PC-9 (cell line): ENCODE measurements around the gene CYBA.

Experiments used
- EZH2 ChIP-seq: fragments of 200-600 bp; sonication (generic); IDR thresholded peaks from 2 replicates; pipeline ENCODE4 v1.8.0; 2017; ENCODE audit warnings: antibody characterized with exemption, low read depth
- TF ChIP-seq, protein P1 (sequence below): fragments of 200-600 bp; sonication (generic); conservative IDR thresholded peaks from 2 replicates; pipeline ENCODE4 v1.6.1; 2017; ENCODE audit warnings: mixed run types, antibody characterized with exemption, mild to moderate bottlenecking, moderate library complexity

GRCh38 chr16:88665570-88665969 lies 14.7 kb upstream of the CYBA start:
- TF ChIP-seq, protein P1, sequence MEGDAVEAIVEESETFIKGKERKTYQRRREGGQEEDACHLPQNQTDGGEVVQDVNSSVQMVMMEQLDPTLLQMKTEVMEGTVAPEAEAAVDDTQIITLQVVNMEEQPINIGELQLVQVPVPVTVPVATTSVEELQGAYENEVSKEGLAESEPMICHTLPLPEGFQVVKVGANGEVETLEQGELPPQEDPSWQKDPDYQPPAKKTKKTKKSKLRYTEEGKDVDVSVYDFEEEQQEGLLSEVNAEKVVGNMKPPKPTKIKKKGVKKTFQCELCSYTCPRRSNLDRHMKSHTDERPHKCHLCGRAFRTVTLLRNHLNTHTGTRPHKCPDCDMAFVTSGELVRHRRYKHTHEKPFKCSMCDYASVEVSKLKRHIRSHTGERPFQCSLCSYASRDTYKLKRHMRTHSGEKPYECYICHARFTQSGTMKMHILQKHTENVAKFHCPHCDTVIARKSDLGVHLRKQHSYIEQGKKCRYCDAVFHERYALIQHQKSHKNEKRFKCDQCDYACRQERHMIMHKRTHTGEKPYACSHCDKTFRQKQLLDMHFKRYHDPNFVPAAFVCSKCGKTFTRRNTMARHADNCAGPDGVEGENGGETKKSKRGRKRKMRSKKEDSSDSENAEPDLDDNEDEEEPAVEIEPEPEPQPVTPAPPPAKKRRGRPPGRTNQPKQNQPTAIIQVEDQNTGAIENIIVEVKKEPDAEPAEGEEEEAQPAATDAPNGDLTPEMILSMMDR = no peak
- TF ChIP-seq EZH2 = no peak
